ENCODE results near the gene HACD1. TPM values are rescaled to one million over a fixed set of nuclear protein-coding genes. Genes with fewer than 3 reads are reported as not detected.

The HACD1 gene
- total and polyA plus RNA-seq, 10 of the 15 experiments (the other 5 are each of a cell fraction or from before 2014, with no cell fraction given), result 0.22 to 1.5 (median 0.78) TPM; not detected in 1

- in situ Hi-C loops (cut with MboI) (no loop called here), intact Hi-C loops (cut with micrococcal nuclease; ENCODE audit: unreplicated experiment) (no loop called here)
- no peak for FAIRE-seq
- Histone ChIP-seq H3K27me3 (replicated peaks in 1 of 2; ENCODE audit: control insufficient read depth in 2 of 2, insufficient read depth in 2 of 2, low read length in 1 of 2) (no peaks in the 10 kb centered on the region), H3K9ac (ENCODE audit: control insufficient read depth, insufficient read depth, low read length) (no peak overlapping the region), H3K27ac (ENCODE audit: control insufficient read depth, insufficient read depth) (no peak overlapping the region), H3K4me2 (ENCODE audit: control insufficient read depth, insufficient read depth) (no peak overlapping the region), H3K36me3 (ENCODE audit: control insufficient read depth in 2 of 2, insufficient read depth in 2 of 2, low read length in 1 of 2) (no peaks in the 10 kb centered on the region), H3K4me3 (no peak overlapping the region), H3K9me3 (replicated peaks; ENCODE audit: control insufficient read depth, insufficient read depth, low read length) (no peaks in the 10 kb centered on the region), H4K20me1 (ENCODE audit: control insufficient read depth, insufficient read depth) (no peaks in the 10 kb centered on the region), H2AFZ (ENCODE audit: control insufficient read depth, low read depth, low read length) (no peak overlapping the region), H3K79me2 (ENCODE audit: control insufficient read depth, insufficient read depth, low read length) (peaks cover 9% of the 10 kb centered on the region), H3K4me1 (ENCODE audit: control insufficient read depth, insufficient read depth, low read length) (no peaks in the 10 kb centered on the region)
- ATAC-seq, result no peak
- 96% methylated on average over 5 of the region's 5 CpGs for WGBS (ENCODE audit: insufficient coverage, insufficient replicate concordance, low lambda C conversion rate, missing lambda C conversion rate)
- ChIA-PET POLR2A (no interaction called here), RAD21 (ENCODE audit: unreplicated experiment) (interaction anchor here (0.5 kb wide), 1 partner anchor 300 kb away, joined by 4 read pairs; no protein-coding TSS in a partner anchor), SMC1A (ENCODE audit: uncharacterized antibody, unreplicated experiment) (interaction anchor here (1.7 kb wide), 1 partner anchor 18 kb away, joined by 3 read pairs; no protein-coding TSS in a partner anchor), CTCF (interaction anchor here (1.1 kb wide), 1 partner anchor 9 kb away, joined by 3 read pairs; no protein-coding TSS in a partner anchor)
- no TSS peak for BruUV-seq (replicated peaks)
- TF ChIP-seq PAX5 (IDR thresholded peaks at IDR 0.05; ENCODE audit: borderline replicate concordance, low read depth, low read length) (no peak), SP1 (IDR thresholded peaks at IDR 0.05; ENCODE audit: low read depth, low read length) (no peak), BRCA1 (IDR thresholded peaks at IDR 0.05; ENCODE audit: low read depth, low read length) (no peak), BHLHE40 (IDR thresholded peaks at IDR 0.05; ENCODE audit: borderline replicate concordance in 1 of 2, low read depth in 2 of 2, low read length in 1 of 2) (no peak), FOXM1 (IDR thresholded peaks at IDR 0.05; ENCODE audit: low read depth, low read length) (no peak), NBN (IDR thresholded peaks at IDR 0.05) (no peak)
- DNase-seq (ENCODE audit: low read depth, low spot score), result no peak
Measured at GRCh38 chr10:17637869-17638268, 20.7 kb upstream of the HACD1 start.

- WGBS (ENCODE audit: insufficient coverage, insufficient replicate concordance, low lambda C conversion rate, missing lambda C conversion rate), result 100% methylated on average over 1 of the region's 1 CpG
- H3K4me1 ChIP-seq (ENCODE audit: control insufficient read depth, insufficient read depth, low read length), result no peaks in the 10 kb centered on the region
- no peaks in the 10 kb centered on the region for H3K27me3 ChIP-seq (replicated peaks in 1 of 2; ENCODE audit: control insufficient read depth in 2 of 2, insufficient read depth in 2 of 2, low read length in 1 of 2)
- intact Hi-C loops (cut with micrococcal nuclease; ENCODE audit: unreplicated experiment), result no loop called here
- H3K27ac ChIP-seq (ENCODE audit: control insufficient read depth, insufficient read depth), result no peak overlapping the region
- H3K9ac ChIP-seq (ENCODE audit: control insufficient read depth, insufficient read depth, low read length), result no peak overlapping the region
- no peaks in the 10 kb centered on the region for H3K79me2 ChIP-seq (ENCODE audit: control insufficient read depth, insufficient read depth, low read length)
- ATAC-seq (no peak), FAIRE-seq (no peak), DNase-seq (ENCODE audit: low read depth, low spot score) (no peak)
- POLR2A ChIA-PET, result interaction anchor here (0.6 to 2.3 kb wide), 5 partner anchors 10 to 128 kb away, joined by 3 to 6 read pairs (median 3); partner anchors contain the start of gene STAM
- H3K36me3 ChIP-seq (ENCODE audit: control insufficient read depth in 2 of 2, insufficient read depth in 2 of 2, low read length in 1 of 2), result no peaks in the 10 kb centered on the region
- CTCF ChIA-PET, result no interaction called here
- SMC1A ChIA-PET (ENCODE audit: uncharacterized antibody, unreplicated experiment), result interaction anchor here (0.6 to 1.5 kb wide), 5 partner anchors 15 to 147 kb away, joined by 3 read pairs; no protein-coding TSS in a partner anchor
- no peak overlapping the region for H3K4me3 ChIP-seq
- no peaks in the 10 kb centered on the region for H3K9me3 ChIP-seq (replicated peaks; ENCODE audit: control insufficient read depth, insufficient read depth, low read length)
- H4K20me1 ChIP-seq (ENCODE audit: control insufficient read depth, insufficient read depth), result no peaks in the 10 kb centered on the region
- RAD21 ChIA-PET (ENCODE audit: unreplicated experiment), result no interaction called here
- no TSS peak for BruUV-seq (replicated peaks)
- H2AFZ ChIP-seq (ENCODE audit: control insufficient read depth, low read depth, low read length), result no peak overlapping the region
- in situ Hi-C loops (cut with MboI), result no loop called here
- H3K4me2 ChIP-seq (ENCODE audit: control insufficient read depth, insufficient read depth), result no peak overlapping the region
- TF ChIP-seq RAD21 (IDR thresholded peaks at IDR 0.05; ENCODE audit: insufficient read depth, low read depth, low read length) (no peak), NR2C1 (IDR thresholded peaks at IDR 0.05) (no peak), EP300 (IDR thresholded peaks at IDR 0.05; ENCODE audit: borderline replicate concordance in 1 of 2, control insufficient read depth in 1 of 2, low read depth in 2 of 2, low read length in 2 of 2) (no peak), EGR1 (IDR thresholded peaks at IDR 0.05; ENCODE audit: borderline replicate concordance in 1 of 2, low read depth in 2 of 2, low read length in 2 of 2) (no peak), HDAC6 (IDR thresholded peaks at IDR 0.05; ENCODE audit: unreplicated experiment) (no peak), ATF3 (IDR thresholded peaks at IDR 0.05; ENCODE audit: borderline replicate concordance, extremely low read depth, low read depth, low read length) (no peak), SMC3 (IDR thresholded peaks at IDR 0.05; ENCODE audit: borderline replicate concordance, low read length) (no peak), SREBF1 (IDR thresholded peaks at IDR 0.05; ENCODE audit: low read length) (no peak), IKZF2 (IDR thresholded peaks at IDR 0.05) (no peak)
- TF ChIP-seq, protein P1, sequence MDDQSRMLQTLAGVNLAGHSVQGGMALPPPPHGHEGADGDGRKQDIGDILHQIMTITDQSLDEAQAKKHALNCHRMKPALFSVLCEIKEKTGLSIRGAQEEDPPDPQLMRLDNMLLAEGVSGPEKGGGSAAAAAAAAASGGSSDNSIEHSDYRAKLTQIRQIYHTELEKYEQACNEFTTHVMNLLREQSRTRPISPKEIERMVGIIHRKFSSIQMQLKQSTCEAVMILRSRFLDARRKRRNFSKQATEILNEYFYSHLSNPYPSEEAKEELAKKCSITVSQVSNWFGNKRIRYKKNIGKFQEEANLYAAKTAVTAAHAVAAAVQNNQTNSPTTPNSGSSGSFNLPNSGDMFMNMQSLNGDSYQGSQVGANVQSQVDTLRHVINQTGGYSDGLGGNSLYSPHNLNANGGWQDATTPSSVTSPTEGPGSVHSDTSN (IDR thresholded peaks at IDR 0.05; ENCODE audit: insufficient replicate concordance, low read depth, low read length), result no peak
Measured at GRCh38 chr10:17633353-17633752, 16.2 kb upstream of the HACD1 start.

Data from GM12878 (cell line).